GM23338 (cell line): ENCODE results near the gene ATG7. TPM values are rescaled to one million over a fixed set of nuclear protein-coding genes. Genes with fewer than 3 reads are reported as not detected.

Experiments
- ATAC-seq: fragments of 200-7000 bp; cut with Tn5 transposase; 3 replicates; pipeline ENCODE4 v1.9.1; 2020
- DNase-seq: peaks from one replicate; pipeline ENCODE4 v3.0.0-alpha.2; 2015; ENCODE audit warnings: low spot score
- H2AFZ ChIP-seq: fragments of 200-600 bp; sonication (generic); 2 replicates; pipeline ENCODE4 v1.8.0; 2016; ENCODE audit warnings: antibody characterized with exemption, mild to moderate bottlenecking, moderate library complexity
- H3F3A ChIP-seq: fragments of 200-600 bp; sonication (generic); replicated peaks from 2 replicates; pipeline ENCODE4 v1.8.0; 2017; ENCODE audit warnings: antibody characterized with exemption, mixed run types, low read depth
- H3K27ac ChIP-seq: fragments of 200-600 bp; sonication (generic); 2 replicates; pipeline ENCODE4 v1.6.1; 2016; ENCODE audit warnings: low read depth
- H3K27me3 ChIP-seq: fragments of 200-600 bp; sonication (generic); 2 replicates; pipeline ENCODE4 v1.8.0; 2016; ENCODE audit warnings: mild to moderate bottlenecking, mixed run types, moderate library complexity; ENCODE audit not compliant: insufficient read depth
- H3K36me3 ChIP-seq: fragments of 200-600 bp; sonication (generic); 2 replicates; pipeline ENCODE4 v1.8.0; 2016; ENCODE audit warnings: mild to moderate bottlenecking; ENCODE audit not compliant: insufficient read depth
- H3K4me1 ChIP-seq: fragments of 200-600 bp; sonication (generic); 2 replicates; pipeline ENCODE4 v1.8.0; 2016; ENCODE audit warnings: mild to moderate bottlenecking, moderate library complexity; ENCODE audit not compliant: insufficient read depth
- H3K4me2 ChIP-seq: fragments of 200-600 bp; sonication (generic); 2 replicates; pipeline ENCODE4 v1.7.1; 2017; ENCODE audit warnings: mixed run types
- H3K4me3 ChIP-seq: fragments of 200-600 bp; sonication (generic); 2 replicates; pipeline ENCODE4 v1.6.1; 2016; ENCODE audit warnings: mixed run types
- H3K79me2 ChIP-seq: fragments of 200-600 bp; sonication (generic); replicated peaks from 2 replicates; pipeline ENCODE4 v1.8.0; 2017; ENCODE audit warnings: mild to moderate bottlenecking; ENCODE audit not compliant: insufficient read depth
- H3K9me2 ChIP-seq: fragments of 200-600 bp; sonication (generic); 2 replicates; pipeline ENCODE4 v1.8.0; 2017; ENCODE audit not compliant: insufficient read depth
- H4K20me1 ChIP-seq: fragments of 200-600 bp; sonication (generic); replicated peaks from 2 replicates; pipeline ENCODE4 v1.8.0; 2017; ENCODE audit warnings: mild to moderate bottlenecking; ENCODE audit not compliant: insufficient read depth
- H3K27ac Mint-ChIP-seq: 2 replicates; pipeline ENCODE4 v1.8.0; 2020; ENCODE audit warnings: inconsistent platforms, mild to moderate bottlenecking, moderate library complexity, mixed read lengths
- H3K27me3 Mint-ChIP-seq: 3 replicates; pipeline ENCODE4 v1.8.0; 2022; ENCODE audit warnings: low read depth, mild to moderate bottlenecking, moderate library complexity, mixed read lengths, inconsistent platforms; ENCODE audit not compliant: insufficient read depth, poor library complexity
- H3K36me3 Mint-ChIP-seq: 3 replicates; pipeline ENCODE4 v1.8.0; 2021; ENCODE audit warnings: low read depth, mild to moderate bottlenecking, inconsistent platforms, moderate library complexity, mixed read lengths
- H3K4me1 Mint-ChIP-seq: 3 replicates; pipeline ENCODE4 v1.8.0; 2020; ENCODE audit warnings: mild to moderate bottlenecking, inconsistent platforms, mixed read lengths
- H3K4me3 Mint-ChIP-seq: 3 replicates; pipeline ENCODE4 v1.8.0; 2021; ENCODE audit warnings: moderate library complexity, mild to moderate bottlenecking, inconsistent platforms, mixed read lengths
- H3K9me3 Mint-ChIP-seq: 3 replicates; pipeline ENCODE4 v1.8.0; 2020; ENCODE audit warnings: moderate library complexity, mild to moderate bottlenecking, inconsistent platforms, mixed read lengths
- CREB1 ChIP-seq: fragments of 250-450 bp; sonication (Bioruptor Pico); IDR thresholded peaks from 2 replicates; pipeline ENCODE4 v1.5.0; 2020; ENCODE audit warnings: low read depth, mild to moderate bottlenecking, moderate library complexity
- CTCF ChIP-seq, 2 experiments: fragments of 200-600 bp in 1 of 2; sonication (generic) in 1 of 2; conservative IDR thresholded peaks; 2 replicates each; pipeline versions ENCODE4 v1.5.1 to v1.6.1; 2016 to 2017; ENCODE audit warnings: antibody characterized with exemption in 2 of 2, low read depth in 2 of 2, mild to moderate bottlenecking in 2 of 2, moderate library complexity in 1 of 2
- EZH2 ChIP-seq: fragments of 200-600 bp; sonication (generic); IDR thresholded peaks from one replicate; pipeline ENCODE4 v1.8.0; 2017; ENCODE audit warnings: antibody characterized with exemption, mild to moderate bottlenecking, low read depth; ENCODE audit not compliant: unreplicated experiment
- EZH2phosphoT487 ChIP-seq: fragments of 200-600 bp; sonication (generic); IDR thresholded peaks from one replicate; pipeline ENCODE4 v1.8.1; 2018; ENCODE audit warnings: antibody characterized with exemption; ENCODE audit not compliant: unreplicated experiment
- JUNB ChIP-seq: IDR thresholded peaks from one replicate; pipeline ENCODE4 v1.6.1; 2016; ENCODE audit warnings: antibody characterized with exemption; ENCODE audit not compliant: unreplicated experiment
- NANOG ChIP-seq: IDR thresholded peaks from 2 replicates; pipeline ENCODE4 v1.6.1; 2016; ENCODE audit warnings: antibody characterized with exemption, borderline replicate concordance
- POLR2AphosphoS5 ChIP-seq: IDR thresholded peaks from 2 replicates; pipeline ENCODE4 v1.6.1; 2016; ENCODE audit warnings: antibody characterized with exemption, low read depth
- REST ChIP-seq: IDR thresholded peaks from one replicate; pipeline ENCODE4 v1.6.1; 2018; ENCODE audit warnings: antibody characterized with exemption; ENCODE audit not compliant: unreplicated experiment
- STAT1 ChIP-seq: IDR thresholded peaks from one replicate; pipeline ENCODE4 v1.6.1; 2016; ENCODE audit warnings: antibody characterized with exemption; ENCODE audit not compliant: unreplicated experiment
- ZNF114 ChIP-seq: fragments of 250-450 bp; sonication (Bioruptor Pico); IDR thresholded peaks from 2 replicates; pipeline ENCODE4 v1.5.0; 2020; ENCODE audit warnings: mild to moderate bottlenecking, moderate library complexity
- ZNF331 ChIP-seq: fragments of 250-450 bp; sonication (Bioruptor Pico); IDR thresholded peaks from 2 replicates; pipeline ENCODE4 v1.5.0; 2020; ENCODE audit warnings: low read depth, mild to moderate bottlenecking, moderate library complexity
- polyA plus RNA-seq: library from polyadenylated mRNA; unstranded; fragments of >200 nt; fragmentation: Nextera tagmentation; extraction: Ambion mirVana; gene quantifications from 2 replicates; pipeline ENCODE4 v1.2.1, GENCODE V29; 2016
- total RNA-seq: library from RNA; depleted of rRNA; stranded (reverse); fragments of >200 nt; shearing (Covaris generic); gene quantifications from 2 replicates; pipeline ENCODE4 v1.2.3, GENCODE V29; 2014

Gene ATG7
- total and polyA plus RNA-seq, 2 experiments from 2014 or later: 16.2 to 36.7 TPM

GRCh38 chr3:11362600-11362999 lies 90.4 kb downstream of the ATG7 start (continued):
- TF ChIP-seq CTCF (conservative IDR thresholded peaks at IDR 0.05; ENCODE audit: low read depth in 2 of 2): no peak
- no peak for TF ChIP-seq EZH2phosphoT487
- TF ChIP-seq JUNB: no peak
- no peak for TF ChIP-seq ZNF114 (CRISPR knock-in tag)
- no peak for TF ChIP-seq POLR2AphosphoS5
- TF ChIP-seq REST: no peak
- TF ChIP-seq EZH2: no peak

- no peak overlapping the region for H3K27ac Mint-ChIP-seq
- H3F3A ChIP-seq: no peaks in the 10 kb centered on the region
- H3K4me3 Mint-ChIP-seq: no peak overlapping the region
- H3K9me3 Mint-ChIP-seq: no peaks in the 10 kb centered on the region
- ATAC-seq: no peak
- H3K27ac ChIP-seq: no peak overlapping the region
- peaks cover 17% of the 10 kb centered on the region for H3K4me1 Mint-ChIP-seq
- no peak overlapping the region for H3K4me3 ChIP-seq
- peaks cover 8% of the 10 kb centered on the region; the same call in 1 of the 2 replicates for H3K4me1 ChIP-seq
- H3K27me3 ChIP-seq: no peaks in the 10 kb centered on the region
- 0 out of 3 replicates have a peak, but pooled peaks cover 8% of the 10 kb centered on the region for H3K36me3 Mint-ChIP-seq
- no peaks in the 10 kb centered on the region; the same call in 1 of the 2 replicates for H3K36me3 ChIP-seq
- no peak for DNase-seq
- H3K27me3 Mint-ChIP-seq: no peaks in the 10 kb centered on the region
- TF ChIP-seq ZNF114 (CRISPR knock-in tag) (no peak), NANOG (no peak), REST (no peak), CREB1 (CRISPR knock-in tag) (no peak), EZH2phosphoT487 (no peak), ZNF331 (CRISPR knock-in tag) (no peak), STAT1 (no peak)
- H3K79me2 ChIP-seq: no peaks in the 10 kb centered on the region
- no peak overlapping the region for H3K4me2 ChIP-seq
- H3K9me2 ChIP-seq: no peaks in the 10 kb centered on the region
- no peak overlapping the region for H2AFZ ChIP-seq
- H4K20me1 ChIP-seq: no peaks in the 10 kb centered on the region
Observed at GRCh38 chr3:11363715-11364114, 91.5 kb downstream of the ATG7 start.
